Left lobe of liver (tissue), 2 donors: ENCODE data around the gene DDIT4. TPM values are rescaled to one million over a fixed set of nuclear protein-coding genes. Genes with fewer than 3 reads are reported as not detected.
A peak's percentile ranks its signal among the peaks of the same experiment; 100 is the strongest.

Experiments used
- ATAC-seq: fragments of 200-7000 bp; cut with Tn5 transposase; one replicate; pipeline ENCODE4 v1.9.1; 2020; ENCODE audit warnings: mild to moderate bottlenecking, moderate library complexity
- DNase-seq: peaks from one replicate; pipeline ENCODE4 v3.0.0-alpha.2; 2020; ENCODE audit warnings: low spot score
- total RNA-seq: library from RNA; stranded (reverse); gene quantifications from one replicate; pipeline ENCODE4 v1.2.1, GENCODE V29; 2021
- donor health status: DM: no; HTN: no; CAD: no; lungs with moderate emphysema.
- donor health status: DM: no; HTN: yes; CAD: no.

The DDIT4 gene
- total RNA-seq, 1 donor from 2014 or later: 162 TPM

DNA sequence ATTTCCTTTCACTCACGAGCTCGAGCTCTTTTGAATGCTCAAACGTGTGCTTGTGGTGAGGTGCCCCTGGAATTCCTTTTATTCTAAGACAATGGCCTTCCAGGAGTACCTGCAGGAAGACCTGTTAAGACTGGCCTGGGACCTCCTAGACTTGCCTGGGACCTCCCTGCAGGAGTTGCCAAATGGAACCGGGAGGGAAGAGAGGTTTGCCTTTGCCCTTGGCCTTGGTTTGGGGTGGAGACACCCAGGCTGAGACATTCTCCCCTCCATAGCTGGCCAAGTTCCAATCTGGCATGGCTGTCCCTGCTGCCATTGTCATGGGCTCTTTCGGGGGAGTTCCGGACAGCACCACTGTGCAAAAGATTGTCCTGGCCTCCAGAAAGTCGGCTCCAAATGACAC is 41.3 kb downstream of the DDIT4 start:
- DNase-seq (no peak), ATAC-seq (no peak)

DNA sequence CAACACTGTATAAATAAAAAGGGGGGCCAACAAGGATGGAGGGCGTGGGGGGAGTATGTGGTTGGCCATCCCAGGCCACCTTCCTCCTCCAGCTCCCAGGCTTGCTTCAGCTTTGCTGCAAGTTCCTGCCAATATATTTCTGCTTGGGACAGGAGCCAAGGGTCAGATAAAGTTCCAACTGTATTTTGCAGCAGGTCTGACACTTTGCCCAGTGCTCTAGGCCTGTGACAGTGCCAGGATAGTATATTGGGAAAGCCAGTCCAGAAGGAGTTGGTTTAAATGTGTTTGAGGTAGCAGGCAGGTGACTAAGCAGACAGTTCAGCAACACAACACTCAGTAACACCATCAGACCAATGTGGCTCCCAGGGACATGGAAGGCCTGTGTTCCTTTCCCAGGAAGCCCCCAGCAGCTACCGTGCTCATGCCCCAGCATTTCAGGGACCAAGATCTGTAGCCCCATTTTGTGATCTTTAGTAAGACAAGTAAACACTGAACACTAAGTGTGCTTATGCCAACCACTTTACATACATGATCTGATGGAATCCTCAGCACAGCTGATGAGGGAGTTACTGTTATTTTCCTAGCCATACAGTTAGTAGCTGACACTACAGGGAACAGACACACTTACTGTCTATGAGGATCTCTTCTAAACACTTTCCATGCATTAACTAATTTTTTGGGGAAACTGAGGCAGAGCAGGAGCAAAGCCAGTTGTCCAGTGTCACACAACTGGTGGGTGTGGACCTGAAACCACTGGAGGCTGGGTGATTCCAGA is 42.1 kb downstream of the DDIT4 start:
- peak; percentile 61 for ATAC-seq
- DNase-seq: peak; percentile 90

DNA sequence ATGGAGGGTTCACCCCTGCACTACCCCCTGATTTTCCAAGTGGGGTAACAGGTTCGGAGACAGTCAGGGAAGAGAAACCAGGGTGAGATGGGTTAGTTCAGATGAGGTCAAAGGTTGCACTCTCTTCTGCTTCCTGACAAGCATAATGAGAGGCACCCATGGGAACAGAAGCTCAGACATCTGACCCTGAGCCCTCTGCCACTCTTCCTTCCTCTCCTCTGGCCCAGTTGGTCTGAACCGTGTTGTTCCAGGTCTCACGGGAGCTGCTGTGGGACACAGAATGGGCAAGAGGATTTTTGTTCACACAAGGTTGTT is 42.6 kb downstream of the DDIT4 start:
- no peak for DNase-seq
- no peak for ATAC-seq

DNA sequence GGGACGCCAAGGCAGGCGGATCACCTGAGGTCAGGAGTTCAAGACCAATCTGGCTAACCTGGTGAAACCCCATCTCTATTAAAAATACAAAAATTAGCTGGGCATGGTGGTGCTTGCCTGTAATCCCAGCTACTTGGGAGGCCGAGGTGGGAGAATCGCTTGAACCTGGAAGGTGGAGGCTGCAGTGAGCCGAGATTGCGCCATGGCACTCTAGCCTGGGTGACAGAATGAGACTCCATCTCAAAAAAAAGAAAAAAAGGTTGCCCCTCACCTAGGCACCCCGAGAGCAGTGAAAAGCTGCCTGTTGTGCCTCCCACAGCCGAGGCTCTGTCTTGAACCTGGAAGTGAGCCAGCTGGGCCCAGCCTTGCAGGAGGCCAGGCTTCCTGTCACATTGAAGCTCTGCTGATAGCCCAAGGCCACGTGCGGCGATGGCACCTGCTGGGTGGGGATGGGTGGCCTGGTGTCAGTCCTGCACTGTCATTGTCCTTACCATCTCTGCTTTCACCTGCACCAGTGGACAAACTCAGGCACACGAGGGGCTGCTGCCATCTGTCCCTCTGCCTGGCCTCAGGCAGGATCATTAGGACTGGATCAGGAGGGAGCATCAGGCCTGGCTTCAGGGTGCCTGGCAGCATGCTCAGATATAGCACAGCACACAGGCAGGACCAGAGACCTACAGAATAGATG is 43.2 kb downstream of the DDIT4 start:
- ATAC-seq: peak; percentile 16
- peak; percentile 84 for DNase-seq

DNA sequence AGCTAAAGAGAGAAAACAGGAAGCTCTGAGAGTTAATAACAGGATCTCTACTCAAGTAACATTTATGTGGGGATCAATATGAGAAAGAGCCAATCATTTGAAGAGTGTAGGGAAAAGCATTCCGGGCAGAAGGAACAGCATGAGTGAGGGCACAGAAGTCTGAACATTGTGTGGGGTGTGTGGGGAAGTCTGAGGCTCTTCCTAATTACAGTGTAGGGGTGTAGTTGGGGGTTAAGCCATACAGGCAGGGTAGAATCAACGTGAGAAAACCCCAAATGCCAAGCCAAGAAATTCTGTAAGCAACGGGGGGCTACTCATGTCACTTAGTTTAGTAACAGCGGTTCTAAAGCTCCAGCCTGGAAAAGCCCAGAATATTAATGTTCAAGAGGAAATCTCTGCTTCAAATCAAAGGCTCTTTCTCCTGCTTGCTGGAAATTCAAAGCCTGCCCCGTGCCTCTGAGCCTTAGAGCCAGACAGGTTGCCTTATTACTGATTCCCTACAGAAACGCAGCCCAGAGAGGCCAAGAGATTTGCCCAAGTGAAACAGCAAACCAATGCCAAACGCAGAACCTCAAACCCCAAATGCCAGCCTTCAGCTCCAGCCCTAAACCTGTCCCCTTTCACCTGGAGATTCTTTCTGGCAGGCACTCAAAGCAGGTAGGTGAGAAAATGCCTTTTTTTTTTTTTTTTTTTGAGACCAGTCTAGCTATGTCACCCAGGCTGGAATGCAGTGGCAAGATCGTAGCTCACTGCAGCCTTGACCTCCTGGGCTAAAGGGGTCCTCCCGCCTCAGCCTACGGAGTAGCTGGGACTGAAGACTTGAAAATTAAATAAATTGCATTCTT is 44.9 kb downstream of the DDIT4 start:
- DNase-seq (no peak), ATAC-seq (no peak)

DNA sequence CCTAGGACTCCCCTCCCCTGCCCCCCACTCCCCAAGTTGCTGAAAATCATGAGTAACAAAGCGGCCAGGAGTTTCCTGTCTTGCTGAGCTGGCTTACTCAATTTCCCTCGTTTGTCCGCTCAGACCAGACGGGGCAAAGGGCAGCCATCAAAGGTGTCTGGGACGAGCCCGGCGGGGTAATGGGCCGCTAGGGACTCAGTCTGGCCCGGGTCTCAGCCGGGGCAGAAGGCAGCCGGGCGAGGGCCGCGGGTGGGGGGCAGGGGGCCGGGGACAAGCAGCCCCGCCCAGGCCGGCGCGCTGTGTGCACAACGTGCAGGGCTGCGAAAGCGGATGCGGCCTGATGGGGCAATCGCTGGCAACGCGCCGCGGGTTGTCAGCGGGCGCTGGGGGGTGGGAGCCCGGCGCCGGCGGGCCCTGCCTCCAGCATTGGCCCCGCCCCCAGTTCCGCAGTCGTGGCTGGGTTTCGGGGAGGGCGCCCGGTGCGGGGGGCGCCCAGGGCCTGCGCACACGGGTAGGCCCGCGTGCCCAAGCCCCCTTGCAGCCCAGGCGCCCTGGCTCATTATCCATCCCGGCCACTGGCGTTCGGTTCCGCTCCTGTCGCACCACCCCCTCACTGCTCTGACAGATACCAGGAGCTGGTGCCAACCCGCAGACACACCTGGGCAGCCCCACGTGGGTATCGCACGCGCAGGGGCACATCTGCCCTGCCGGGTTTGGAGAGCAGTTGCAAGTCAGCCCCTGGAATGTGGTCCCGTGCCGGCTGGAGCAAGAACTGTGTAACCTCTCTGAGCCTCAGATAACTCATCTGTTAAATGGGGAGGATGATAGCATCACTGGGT is 45.9 kb downstream of the DDIT4 start:
- peak; percentile 74 for ATAC-seq
- DNase-seq: peak; percentile 98

DNA sequence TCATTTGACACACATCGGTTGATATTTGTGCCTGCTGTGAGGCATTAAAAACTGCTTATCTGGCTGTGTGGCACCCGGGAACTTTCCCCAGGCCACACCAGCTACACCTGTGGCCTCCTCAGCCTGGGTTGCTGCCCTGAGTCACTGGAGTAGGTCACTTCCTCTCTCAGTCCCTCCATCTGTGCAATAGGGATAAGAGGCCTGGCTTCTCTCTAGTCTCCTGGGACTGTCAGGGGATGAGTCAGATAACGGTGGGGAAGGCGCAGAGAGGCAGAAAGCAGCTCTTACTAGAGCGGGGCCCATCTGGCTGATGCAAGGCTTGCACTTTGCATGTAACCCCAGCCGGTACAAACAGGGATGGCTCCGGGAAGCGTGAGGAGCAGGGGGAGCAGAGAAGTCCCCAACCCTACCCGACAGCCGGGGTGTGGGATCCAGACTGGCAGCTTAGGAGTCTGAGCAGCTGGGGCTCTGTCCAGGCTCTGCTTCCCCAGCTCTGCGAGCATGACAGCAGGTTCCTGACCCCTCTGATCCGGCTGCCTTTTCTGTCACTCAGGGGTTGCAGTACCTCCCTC is 47.0 kb downstream of the DDIT4 start:
- peak; percentile 56 for DNase-seq

DNA sequence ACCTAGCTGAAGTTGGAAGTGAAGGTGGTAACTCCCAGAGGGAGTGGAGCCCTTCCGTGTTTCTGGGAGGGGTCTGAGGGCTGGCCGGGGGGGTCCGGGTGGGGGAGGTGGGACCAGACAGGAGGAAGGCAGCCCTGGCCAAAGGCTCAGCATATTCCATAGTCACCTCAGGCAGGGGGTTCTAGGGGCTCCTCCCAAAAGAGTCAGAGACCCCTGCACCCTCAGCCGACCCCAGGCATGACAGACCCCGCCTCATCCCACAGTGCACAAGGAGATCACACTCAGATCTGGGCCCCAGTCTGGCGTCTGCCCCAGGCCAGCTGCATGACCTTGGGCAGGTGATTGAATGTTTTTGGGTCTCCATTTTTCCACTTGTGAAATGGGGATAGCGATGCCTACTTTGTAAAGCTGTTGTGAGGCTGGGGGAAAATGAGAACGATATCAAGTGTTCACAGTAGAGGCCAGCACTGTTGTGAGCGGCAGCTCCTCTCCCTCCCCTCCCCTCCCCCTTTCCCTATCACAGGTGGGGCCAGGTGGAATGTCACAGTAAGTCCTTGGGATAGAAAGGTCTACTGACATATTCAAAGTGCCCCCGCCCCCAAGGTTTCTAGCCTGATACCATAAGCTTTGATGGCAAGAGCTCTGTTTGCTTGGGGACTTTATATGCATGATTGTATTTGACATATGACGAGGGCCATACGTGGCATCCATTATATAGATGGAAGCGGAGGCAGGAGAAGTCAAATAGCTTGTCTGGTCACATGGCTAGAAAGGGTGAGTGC is 47.7 kb downstream of the DDIT4 start:
- ATAC-seq (no peak), DNase-seq (no peak)

More for the DNA sequence above, 47.0 kb downstream of the DDIT4 start:
- peak; percentile 9 for ATAC-seq

DNA sequence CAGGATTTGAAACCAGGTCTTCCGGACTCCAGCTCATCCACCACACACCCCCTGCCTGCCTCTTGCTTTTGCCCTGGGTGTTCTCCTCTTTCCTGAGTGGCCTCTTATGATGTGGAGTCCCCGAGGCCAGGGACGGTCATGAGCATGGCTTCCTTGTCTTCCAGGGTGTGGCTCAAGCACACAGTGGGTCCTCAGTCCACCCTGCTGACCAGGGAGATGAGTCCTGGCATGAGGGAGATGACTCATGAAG is 48.2 kb downstream of the DDIT4 start:
- no peak for DNase-seq
- no peak for ATAC-seq

DNA sequence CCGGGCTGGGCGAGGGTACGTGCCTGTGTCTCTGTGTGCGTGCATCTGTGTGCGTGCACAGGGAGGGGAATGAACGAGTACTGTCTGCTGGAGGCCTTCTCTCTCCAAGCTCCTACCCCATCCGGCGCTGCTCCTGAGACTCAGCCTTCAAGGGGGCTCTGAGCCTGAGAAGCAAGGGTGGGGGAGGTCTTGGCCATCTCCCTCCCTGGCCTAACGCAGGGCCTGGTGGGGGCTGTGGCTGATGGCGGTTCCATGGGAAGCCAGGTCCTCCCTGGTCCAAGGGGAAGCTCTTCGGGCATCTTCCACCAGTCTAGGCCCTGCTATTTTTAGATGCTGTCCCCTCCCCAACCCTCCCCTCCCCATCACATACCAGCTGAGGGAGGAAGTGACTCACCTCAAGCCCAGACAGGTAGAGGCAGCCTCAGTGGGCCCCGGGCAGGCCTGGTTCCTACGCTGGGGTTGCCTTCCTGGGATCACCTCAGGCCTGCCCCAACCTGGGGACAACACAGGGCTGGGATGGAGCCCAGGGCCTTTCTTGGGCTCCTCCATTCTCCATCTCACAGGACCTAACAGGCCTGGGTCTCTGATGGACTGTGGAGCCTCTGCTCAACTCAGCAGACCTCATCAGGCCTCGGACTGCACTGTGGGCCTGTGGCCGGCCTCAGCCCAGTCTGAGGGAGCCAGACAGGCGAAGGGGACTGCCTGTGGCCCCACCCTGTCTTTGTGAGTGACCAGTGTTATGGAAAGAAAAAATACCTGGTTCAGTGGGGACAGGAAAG is 48.7 kb downstream of the DDIT4 start:
- ATAC-seq (no peak), DNase-seq (no peak)

DNA sequence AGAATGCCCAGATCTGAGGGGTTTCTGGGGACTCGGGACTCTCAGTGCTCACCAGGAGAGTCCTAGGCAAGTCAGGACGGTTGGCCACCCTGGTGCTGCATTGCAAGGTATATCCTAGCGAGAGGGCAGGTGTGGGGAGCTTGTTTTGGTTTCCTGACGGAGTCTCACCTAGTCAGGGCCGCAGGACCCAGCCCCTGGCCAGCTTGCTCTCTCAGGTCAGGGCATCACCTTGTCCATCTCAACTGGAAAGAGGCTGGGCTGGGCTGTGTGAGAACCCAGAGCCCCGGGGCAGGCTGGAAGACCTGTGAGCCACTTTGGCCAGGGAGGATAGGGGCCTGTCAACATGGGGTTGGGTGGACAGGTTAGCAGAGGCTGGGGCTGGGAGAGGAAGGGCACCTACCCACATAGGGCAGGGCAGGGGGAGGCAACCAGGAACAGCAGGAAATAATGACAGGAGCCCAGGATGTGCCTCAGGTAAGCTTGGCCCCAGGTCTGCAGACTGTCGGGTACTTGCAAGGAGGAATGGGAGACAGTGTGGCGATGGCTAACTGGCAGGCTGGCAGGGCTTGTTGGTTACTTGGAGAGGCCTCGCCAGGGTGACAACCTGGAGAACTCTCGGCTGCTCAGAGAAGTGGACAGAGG is 49.5 kb downstream of the DDIT4 start:
- ATAC-seq (no peak), DNase-seq (no peak)

DNA sequence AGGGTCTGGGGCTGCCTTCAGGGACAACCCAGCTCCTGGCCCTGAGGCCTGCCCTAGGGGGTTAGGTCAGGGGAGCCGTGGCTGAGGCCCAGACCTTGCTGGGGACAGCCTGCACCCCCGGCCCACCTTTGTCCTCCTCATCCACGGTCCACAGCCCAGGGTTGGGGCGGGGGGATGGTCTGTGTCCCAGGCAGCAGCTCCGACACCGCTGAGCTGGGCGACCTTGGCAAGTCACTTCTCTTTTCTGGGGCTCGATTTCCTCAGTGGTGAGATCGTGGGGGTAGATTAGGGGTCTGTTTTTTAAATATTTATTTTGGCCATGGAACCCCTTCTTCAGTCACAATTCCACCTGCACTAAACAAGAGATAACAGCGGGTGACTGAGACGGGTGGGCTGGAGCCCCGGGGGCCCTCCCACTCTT is 50.1 kb downstream of the DDIT4 start:
- no peak for ATAC-seq
- DNase-seq: peak; percentile 51

Other genes starting within 250 kb of the DDIT4 start
- 1.6 TPM for gene SPOCK2, start 185.4 kb upstream of the DDIT4 start, total RNA-seq
- 66.8 TPM for gene ANAPC16, start 57.9 kb upstream of the DDIT4 start, total RNA-seq
- 27.9 TPM for gene ASCC1, start 57.6 kb upstream of the DDIT4 start, total RNA-seq
- gene DNAJB12, start 81.0 kb downstream of the DDIT4 start, total RNA-seq: 20.4 TPM